IMR-90 (cell line): Measurements from ENCODE around the gene CABP7. TPM values are rescaled to one million over a fixed set of nuclear protein-coding genes. Genes with fewer than 3 reads are reported as not detected.

Experiments
- ATAC-seq: fragments of 200-7000 bp; cut with Tn5 transposase; 2 replicates; pipeline ENCODE4 v1.9.1; 2020; ENCODE audit warnings: low read depth, mild to moderate bottlenecking, moderate library complexity
- BruUV-seq: library from RNA; stranded (reverse); fragments of 400-500 nt; replicated peaks from 2 replicates; lab custom pipeline; 2021; lab: Mats Ljungman, UMichigan
- CTCF ChIA-PET: fragments of 300-600 bp; formaldehyde crosslinking; extraction: SDS; loops from one replicate; lab custom pipeline; 2021; ENCODE audit warnings: antibody characterized with exemption; lab: Yijun Ruan, JAX
- POLR2A ChIA-PET: fragments of 300-600 bp; sonication (Branson Sonifier 250); formaldehyde crosslinking; loops from one replicate; lab custom pipeline; 2022; ENCODE audit warnings: antibody characterized with exemption; ENCODE audit not compliant: unreplicated experiment; lab: Charles Lee
- DNase-seq: peaks from one replicate; pipeline ENCODE4 v3.0.0; 2013
- H2AFZ ChIP-seq: replicated peaks from 2 replicates; pipeline ENCODE3; 2013; ENCODE audit warnings: low read length, mild to moderate bottlenecking; ENCODE audit not compliant: poor library complexity
- H2AK5ac ChIP-seq: 2 replicates; pipeline ENCODE4 v1.6.1; 2013; ENCODE audit warnings: low read depth, low read length, inconsistent platforms
- H2AK9ac ChIP-seq: replicated peaks from 2 replicates; pipeline ENCODE3; 2013; ENCODE audit warnings: mild to moderate bottlenecking, low read depth, low read length, moderate library complexity; ENCODE audit not compliant: poor library complexity
- H2BK120ac ChIP-seq: 2 replicates; pipeline ENCODE4 v1.6.1; 2013; ENCODE audit warnings: low read depth, low read length, inconsistent platforms
- H2BK15ac ChIP-seq: 3 replicates; pipeline ENCODE4 v1.6.1; 2013; ENCODE audit warnings: low read depth, low read length, inconsistent platforms
- H2BK20ac ChIP-seq: 2 replicates; pipeline ENCODE4 v1.6.1; 2013; ENCODE audit warnings: low read depth, mild to moderate bottlenecking, inconsistent platforms, low read length, moderate library complexity
- H2BK5ac ChIP-seq: 2 replicates; pipeline ENCODE4 v1.6.1; 2013; ENCODE audit warnings: mild to moderate bottlenecking, low read depth, low read length, inconsistent platforms; ENCODE audit not compliant: poor library complexity, severe bottlenecking
- H3K14ac ChIP-seq: replicated peaks from 2 replicates; pipeline ENCODE4 v1.6.1; 2013; ENCODE audit warnings: low read depth, low read length, inconsistent platforms
- H3K18ac ChIP-seq: 2 replicates; pipeline ENCODE4 v1.6.1; 2013; ENCODE audit warnings: low read depth, low read length, control low read depth
- H3K23ac ChIP-seq: 2 replicates; pipeline ENCODE4 v1.6.1; 2013; ENCODE audit warnings: low read depth, low read length, inconsistent platforms
- H3K27ac ChIP-seq: 2 replicates; pipeline ENCODE4 v1.5.1; 2013; ENCODE audit warnings: mild to moderate bottlenecking, control low read depth, low read length; ENCODE audit not compliant: insufficient read depth
- H3K27me3 ChIP-seq: 2 replicates; pipeline ENCODE4 v1.6.1; 2013; ENCODE audit warnings: low read length; ENCODE audit not compliant: control insufficient read depth, insufficient read depth
- H3K36me3 ChIP-seq: 2 replicates; pipeline ENCODE4 v1.6.1; 2013; ENCODE audit warnings: low read length, mixed read lengths; ENCODE audit not compliant: control insufficient read depth, insufficient read depth
- H3K4ac ChIP-seq: 2 replicates; pipeline ENCODE4 v1.6.1; 2013; ENCODE audit warnings: low read depth, low read length, inconsistent platforms
- H3K4me1 ChIP-seq: 2 replicates; pipeline ENCODE4 v1.6.1; 2013; ENCODE audit warnings: low read length, mixed read lengths; ENCODE audit not compliant: control insufficient read depth, insufficient read depth
- H3K4me2 ChIP-seq: 2 replicates; pipeline ENCODE4 v1.6.1; 2013; ENCODE audit warnings: low read depth, mild to moderate bottlenecking, control low read depth, low read length, moderate library complexity
- H3K4me3 ChIP-seq: 2 replicates; pipeline ENCODE4 v1.5.1; 2013; ENCODE audit warnings: low read depth, mild to moderate bottlenecking, control low read depth, low read length, moderate library complexity; ENCODE audit not compliant: insufficient read depth
- H3K56ac ChIP-seq: 2 replicates; pipeline ENCODE4 v1.6.1; 2013; ENCODE audit warnings: low read length, inconsistent platforms; ENCODE audit not compliant: insufficient read depth; ENCODE audit errors: extremely low read depth
- H3K79me1 ChIP-seq, 2 experiments: 2 replicates each; pipeline ENCODE4 v1.6.1; 2013; ENCODE audit warnings: low read length in 2 of 2, inconsistent platforms in 1 of 2, low read depth in 1 of 2
- H3K9ac ChIP-seq: 2 replicates; pipeline ENCODE4 v1.6.1; 2013; ENCODE audit warnings: low read depth, low read length, control low read depth
- H3K9me1 ChIP-seq: 2 replicates; pipeline ENCODE4 v1.6.1; 2013; ENCODE audit warnings: low read length, inconsistent platforms; ENCODE audit not compliant: insufficient read depth
- H3K9me3 ChIP-seq: 2 replicates; pipeline ENCODE4 v1.6.1; 2013; ENCODE audit warnings: low read length; ENCODE audit not compliant: control insufficient read depth, insufficient read depth
- H4K20me1 ChIP-seq: 2 replicates; pipeline ENCODE4 v1.6.1; 2013; ENCODE audit warnings: low read length, inconsistent platforms; ENCODE audit not compliant: insufficient read depth
- H4K5ac ChIP-seq: 2 replicates; pipeline ENCODE4 v1.6.1; 2013; ENCODE audit warnings: mild to moderate bottlenecking, low read depth, low read length, control low read depth
- H4K8ac ChIP-seq, 2 experiments: 2 replicates each; pipeline ENCODE4 v1.6.1; 2013; ENCODE audit warnings: low read depth in 2 of 2, low read length in 2 of 2, control low read depth in 1 of 2, inconsistent platforms in 1 of 2
- H4K91ac ChIP-seq: 2 replicates; pipeline ENCODE4 v1.6.1; 2013; ENCODE audit warnings: low read depth, low read length, inconsistent platforms; ENCODE audit not compliant: insufficient read depth
- BHLHE40 ChIP-seq: fragments of 150-350 bp; IDR thresholded peaks from 2 replicates; pipeline ENCODE4 v1.6.1; 2016; ENCODE audit warnings: mild to moderate bottlenecking, low read depth, low read length
- CEBPB ChIP-seq: IDR thresholded peaks from 2 replicates; pipeline ENCODE4 v1.6.1; 2012; ENCODE audit warnings: low read depth, low read length, improper control_type of control experiment
- CHD1 ChIP-seq: IDR thresholded peaks from 2 replicates; pipeline ENCODE4 v1.6.1; 2012; ENCODE audit warnings: low read depth, low read length, improper control_type of control experiment
- CTCF ChIP-seq: conservative IDR thresholded peaks from 2 replicates; pipeline ENCODE4 v1.5.1; 2012; ENCODE audit warnings: mild to moderate bottlenecking, low read depth, low read length, improper control_type of control experiment
- ELK1 ChIP-seq: fragments of 150-350 bp; IDR thresholded peaks from 2 replicates; pipeline ENCODE4 v1.6.1; 2016; ENCODE audit warnings: low read depth, mild to moderate bottlenecking, low read length, moderate library complexity, borderline replicate concordance
- FOS ChIP-seq: fragments of 150-350 bp; IDR thresholded peaks from 2 replicates; pipeline ENCODE4 v1.6.1; 2016; ENCODE audit warnings: low read depth, low read length
- MAFK ChIP-seq: IDR thresholded peaks from 2 replicates; pipeline ENCODE4 v1.6.1; 2012; ENCODE audit warnings: low read depth, low read length, improper control_type of control experiment
- MAZ ChIP-seq: IDR thresholded peaks from 2 replicates; pipeline ENCODE4 v1.6.1; 2012; ENCODE audit warnings: low read depth, mild to moderate bottlenecking, low read length, improper control_type of control experiment, moderate library complexity, borderline replicate concordance
- MXI1 ChIP-seq: IDR thresholded peaks from 2 replicates; pipeline ENCODE4 v1.6.1; 2012; ENCODE audit warnings: low read depth, mild to moderate bottlenecking, low read length, moderate library complexity, borderline replicate concordance
- NFE2L2 ChIP-seq: fragments of 150-350 bp; IDR thresholded peaks from 2 replicates; pipeline ENCODE4 v1.6.1; 2016; ENCODE audit warnings: low read depth, mild to moderate bottlenecking, low read length
- POLR2A ChIP-seq: IDR thresholded peaks from 2 replicates; pipeline ENCODE4 v1.6.1; 2012; ENCODE audit warnings: mild to moderate bottlenecking, low read depth, low read length
- RAD21 ChIP-seq: IDR thresholded peaks from 2 replicates; pipeline ENCODE4 v1.6.1; 2012; ENCODE audit warnings: low read length, improper control_type of control experiment
- RCOR1 ChIP-seq: IDR thresholded peaks from 2 replicates; pipeline ENCODE4 v1.6.1; 2012; ENCODE audit warnings: mild to moderate bottlenecking, low read length, improper control_type of control experiment; ENCODE audit not compliant: insufficient replicate concordance
- RFX5 ChIP-seq: IDR thresholded peaks from 2 replicates; pipeline ENCODE4 v1.8.0; 2012; ENCODE audit warnings: low read depth, mild to moderate bottlenecking, low read length, moderate library complexity
- SMC3 ChIP-seq: fragments of 150-350 bp; IDR thresholded peaks from 2 replicates; pipeline ENCODE4 v1.6.1; 2016; ENCODE audit warnings: low read depth, mild to moderate bottlenecking, antibody characterized with exemption, low read length, moderate library complexity
- USF2 ChIP-seq: fragments of 150-350 bp; IDR thresholded peaks from 2 replicates; pipeline ENCODE4 v1.6.1; 2017; ENCODE audit warnings: mild to moderate bottlenecking, antibody characterized with exemption, low read length, low read depth
- WGBS, 2 experiments: methylation state at CpG; one replicate each; pipeline versions ENCODE4 v1.1.5 to v1.1.7; 2013; ENCODE audit warnings: missing lambda C conversion rate in 2 of 2; ENCODE audit not compliant: insufficient read length in 1 of 2; ENCODE audit errors: extremely low coverage in 2 of 2; 5-methylcytosine and 5-hydroxymethylcytosine counted together
- dilution Hi-C: fragments of 300-500 bp; cut with HindIII; formaldehyde crosslinking; loops from one replicate; pipeline ENCODE4 v1.14.3; 2018; ENCODE audit warnings: low sequenced_read_pairs; ENCODE audit not compliant: unreplicated experiment
- in situ Hi-C: fragments of 300-500 bp; cut with MboI; formaldehyde crosslinking; loops from 3 replicates; pipeline ENCODE4 v1.14.3; 2019; ENCODE audit warnings: low sequenced_read_pairs, inconsistent platforms, mixed read lengths
- intact Hi-C: fragments of 100-400 bp; cut with micrococcal nuclease; formaldehyde crosslinking; loops from 2 replicates; pipeline ENCODE4 v1.10.0; 2022
- polyA plus RNA-seq, 3 experiments: library from polyadenylated mRNA; depleted of rRNA; stranded (reverse); fragments of >200 nt; gene quantifications; 2 replicates each; pipeline ENCODE4 v1.2.3, GENCODE V29; 2012; ENCODE audit warnings: low replicate concordance in 1 of 3
- total RNA-seq: library from RNA; depleted of rRNA; stranded (reverse); fragments of >200 nt; gene quantifications from 2 replicates; pipeline ENCODE4 v1.2.3, GENCODE V29; 2012

Gene CABP7
- total and polyA plus RNA-seq, 2 of the 4 experiments (the other 2 are of a cell fraction) = under 0.01 to 0.03 TPM

GRCh38 chr22:29720811-29721323 lies 1.1 kb downstream of the CABP7 start:
- Histone ChIP-seq H3K18ac (no peak overlapping the region), H2BK5ac (no peak overlapping the region), H3K27me3 (peaks cover 71% of the 10 kb centered on the region), H3K27ac (no peak overlapping the region), H3K79me1 (no peaks in the 10 kb centered on the region), H3K9me3 (no peaks in the 10 kb centered on the region), H3K56ac (no peak overlapping the region), H2AK9ac (no peak overlapping the region), H2BK20ac (no peak overlapping the region), H3K4me2 (no peak overlapping the region), H3K4me1 (no peaks in the 10 kb centered on the region), H3K14ac (no peak overlapping the region), H3K9me1 (no peaks in the 10 kb centered on the region), H4K8ac (no peak overlapping the region), H4K91ac (no peak overlapping the region), H4K20me1 (peaks cover 14% of the 10 kb centered on the region), H3K23ac (no peak overlapping the region), H4K5ac (no peak overlapping the region), H3K36me3 (no peaks in the 10 kb centered on the region), H3K4ac (no peak overlapping the region), H2AK5ac (no peak overlapping the region), H3K9ac (no peak overlapping the region), H3K4me3 (no peak overlapping the region), H2AFZ (no peak overlapping the region), H2BK15ac (no peak overlapping the region), H2BK120ac (no peak overlapping the region)
- ChIA-PET POLR2A (no interaction called here), CTCF (no interaction called here)
- dilution Hi-C loops = no loop called here
- in situ Hi-C loops = no loop called here
- TF ChIP-seq RFX5 (no peak), FOS (no peak), CTCF (no peak), RCOR1 (no peak), CEBPB (no peak), MAZ (no peak), USF2 (no peak), POLR2A (no peak), MXI1 (no peak), ELK1 (no peak), SMC3 (no peak), MAFK (no peak), NFE2L2 (no peak), RAD21 (no peak), BHLHE40 (no peak), CHD1 (no peak)
- BruUV-seq = no TSS peak
- DNase-seq (no peak), ATAC-seq (no peak)
- WGBS, 2 experiments = 0% methylated on average over 9 of the region's 53 CpGs; no CpG with 5 or more reads in 1 of the 2 experiments
- intact Hi-C loops = no loop called here
